ENCODE results near the gene MEF2B.
"Not testable (repeated sequence)": the region's sequence is repeated elsewhere in the genome, so short reads cannot be mapped to it uniquely, and the experiment has no call there.

MEF2B gene

DNA sequence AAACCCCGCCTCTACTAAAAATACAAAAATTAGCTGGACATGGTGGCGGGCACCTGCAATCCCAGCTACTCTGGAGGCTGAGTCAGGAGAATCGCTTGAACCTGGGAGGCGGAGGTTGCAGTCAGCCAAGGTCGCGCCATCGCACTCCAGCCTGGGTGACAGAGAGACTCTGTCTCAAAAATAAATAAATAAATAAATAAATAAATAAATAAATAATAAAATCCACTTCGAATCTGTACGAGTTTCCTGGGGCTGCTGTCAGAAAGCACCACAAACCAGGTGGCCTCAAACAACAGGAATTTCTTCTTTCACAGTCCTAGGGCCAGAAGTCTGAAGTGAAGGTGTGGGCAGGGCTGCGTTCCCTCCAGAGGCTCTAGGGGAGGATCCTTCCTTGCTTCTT, 67.5 kb downstream of the MEF2B start:
- DNase-seq (ENCODE audit: low read depth in 2 of 3, low spot score in 2 of 3), result not testable (repeated sequence)

DNA sequence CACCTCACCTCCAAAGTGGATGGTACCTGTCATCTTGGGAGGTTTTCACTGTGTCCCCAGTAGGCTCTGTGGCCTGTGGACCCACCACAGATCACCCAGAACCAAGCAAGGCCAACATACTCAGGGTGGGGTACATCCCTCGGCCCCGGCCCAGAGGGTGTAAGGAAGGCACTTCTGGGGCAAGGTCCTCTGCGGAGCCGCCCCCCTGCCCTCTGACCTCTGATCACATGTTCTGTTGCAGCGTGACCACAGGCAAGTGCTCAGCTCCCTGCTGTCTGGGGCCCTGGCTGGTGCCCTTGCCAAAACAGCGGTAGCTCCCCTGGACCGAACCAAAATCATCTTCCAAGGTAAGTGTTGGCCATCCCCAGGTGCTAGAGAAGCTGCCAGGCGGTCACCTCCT, 68.5 kb downstream of the MEF2B start:
- DNase-seq (ENCODE audit: low read depth in 2 of 3, low spot score in 2 of 3), result no peak

- DNase-seq (ENCODE audit: low read depth in 2 of 3, low spot score in 2 of 3), result no peak
Observed at GRCh38 chr19:19098703-19099632, 71.1 kb downstream of the MEF2B start.

DNA sequence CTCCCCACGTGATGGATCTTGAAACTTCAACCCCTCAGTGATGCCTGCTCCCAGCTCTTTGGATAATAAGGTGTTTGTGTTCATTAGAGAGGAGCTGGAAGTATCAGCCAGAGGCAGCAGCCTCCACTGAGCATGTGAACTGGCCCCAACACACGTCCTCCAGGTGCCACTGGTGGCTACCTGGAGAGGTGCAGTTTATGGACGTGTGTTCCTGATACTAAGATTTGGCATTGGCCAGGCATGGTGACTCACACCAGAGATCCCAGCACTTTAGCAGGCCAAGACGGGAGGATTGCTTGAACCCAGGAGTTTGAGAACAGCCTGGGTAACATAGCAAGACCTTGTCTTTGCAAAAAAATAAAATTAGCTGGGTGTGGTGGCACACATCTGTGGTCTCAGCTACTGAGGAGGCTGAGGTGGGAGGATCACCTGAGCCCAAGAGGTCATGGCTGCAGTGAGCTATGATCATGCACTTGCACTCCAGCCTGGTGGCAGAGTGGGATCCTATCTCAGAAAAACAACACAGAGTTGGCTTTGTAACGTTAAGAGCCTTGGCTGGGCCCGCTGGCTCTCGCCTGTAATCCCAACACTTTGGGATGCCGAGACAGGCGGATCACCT, 71.9 kb downstream of the MEF2B start:
- DNase-seq (ENCODE audit: low read depth in 2 of 3, low spot score in 2 of 3), result no peak

GRCh38 chr19:19096641-19097627, 73.1 kb downstream of the MEF2B start:
- DNase-seq (ENCODE audit: low read depth in 2 of 3, low spot score in 2 of 3), result no peak

DNA sequence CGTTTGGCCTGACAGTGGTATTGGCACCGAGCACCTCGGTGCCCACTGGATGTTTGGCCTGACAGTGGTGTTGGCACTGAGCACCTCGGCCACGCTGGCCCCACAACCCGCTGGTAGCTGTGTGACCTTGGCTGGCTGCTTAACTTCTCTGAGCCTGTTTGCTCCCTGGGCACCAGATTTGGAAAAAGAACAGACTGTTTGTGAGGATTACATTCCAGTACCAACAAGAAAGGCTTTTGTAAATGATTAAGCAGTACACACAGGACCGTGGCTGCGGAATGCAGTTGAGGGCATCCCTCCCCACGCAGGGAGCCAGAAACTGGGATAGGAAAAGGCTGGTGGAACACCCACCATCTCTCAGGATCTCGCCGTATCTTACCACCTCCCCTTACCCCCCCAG, 74.4 kb downstream of the MEF2B start:
- DNase-seq (ENCODE audit: low read depth in 2 of 3, low spot score in 2 of 3), result no peak
